ENCODE results near the gene DRAM2. TPM values are rescaled to one million over a fixed set of nuclear protein-coding genes. Genes with fewer than 3 reads are reported as not detected.

Gene DRAM2
- total RNA-seq, 1 experiment from 2014 or later = 15.7 TPM

- in situ Hi-C loops (cut with HindIII; ENCODE audit: low pct_unique_long_range_greater_than_20kb, low sequenced_read_pairs) = no loop called here
- no TSS peak for BruUV-seq (replicated peaks)
- Histone ChIP-seq H3K27ac (ENCODE audit: low read length) (no peak overlapping the region), H3K9me3 (ENCODE audit: control insufficient read depth, insufficient read depth, low read depth, low read length) (no peaks in the 10 kb centered on the region), H3K4me3 (ENCODE audit: low read depth in 2 of 2, low read length in 2 of 2) (no peak overlapping the region), H3K4me1 (ENCODE audit: control insufficient read depth, insufficient read depth, low read length) (no peaks in the 10 kb centered on the region), H3K36me3 (ENCODE audit: control insufficient read depth, insufficient read depth, low read length) (no peaks in the 10 kb centered on the region), H3K27me3 (ENCODE audit: control insufficient read depth, insufficient read depth, low read length) (no peaks in the 10 kb centered on the region)
- DNase-seq (ENCODE audit: low read depth, low spot score) (no peak), ATAC-seq (no peak)
- CTCF ChIA-PET = no interaction called here
- intact Hi-C loops (cut with micrococcal nuclease; ENCODE audit: unreplicated experiment) = no loop called here
- POLR2A ChIA-PET = no interaction called here
- no peak for TF ChIP-seq SIN3A (IDR thresholded peaks at IDR 0.05; ENCODE audit: borderline replicate concordance, insufficient read depth, low read depth, low read length)
- no peak for TF ChIP-seq CTCF (IDR thresholded peaks at IDR 0.05)
- TF ChIP-seq POLR2AphosphoS5 (IDR thresholded peaks at IDR 0.05; ENCODE audit: low read depth, low read length) = no peak
- TF ChIP-seq TCF7L2 (IDR thresholded peaks at IDR 0.05; ENCODE audit: low read depth, low read length) = no peak
- TF ChIP-seq, protein P1, sequence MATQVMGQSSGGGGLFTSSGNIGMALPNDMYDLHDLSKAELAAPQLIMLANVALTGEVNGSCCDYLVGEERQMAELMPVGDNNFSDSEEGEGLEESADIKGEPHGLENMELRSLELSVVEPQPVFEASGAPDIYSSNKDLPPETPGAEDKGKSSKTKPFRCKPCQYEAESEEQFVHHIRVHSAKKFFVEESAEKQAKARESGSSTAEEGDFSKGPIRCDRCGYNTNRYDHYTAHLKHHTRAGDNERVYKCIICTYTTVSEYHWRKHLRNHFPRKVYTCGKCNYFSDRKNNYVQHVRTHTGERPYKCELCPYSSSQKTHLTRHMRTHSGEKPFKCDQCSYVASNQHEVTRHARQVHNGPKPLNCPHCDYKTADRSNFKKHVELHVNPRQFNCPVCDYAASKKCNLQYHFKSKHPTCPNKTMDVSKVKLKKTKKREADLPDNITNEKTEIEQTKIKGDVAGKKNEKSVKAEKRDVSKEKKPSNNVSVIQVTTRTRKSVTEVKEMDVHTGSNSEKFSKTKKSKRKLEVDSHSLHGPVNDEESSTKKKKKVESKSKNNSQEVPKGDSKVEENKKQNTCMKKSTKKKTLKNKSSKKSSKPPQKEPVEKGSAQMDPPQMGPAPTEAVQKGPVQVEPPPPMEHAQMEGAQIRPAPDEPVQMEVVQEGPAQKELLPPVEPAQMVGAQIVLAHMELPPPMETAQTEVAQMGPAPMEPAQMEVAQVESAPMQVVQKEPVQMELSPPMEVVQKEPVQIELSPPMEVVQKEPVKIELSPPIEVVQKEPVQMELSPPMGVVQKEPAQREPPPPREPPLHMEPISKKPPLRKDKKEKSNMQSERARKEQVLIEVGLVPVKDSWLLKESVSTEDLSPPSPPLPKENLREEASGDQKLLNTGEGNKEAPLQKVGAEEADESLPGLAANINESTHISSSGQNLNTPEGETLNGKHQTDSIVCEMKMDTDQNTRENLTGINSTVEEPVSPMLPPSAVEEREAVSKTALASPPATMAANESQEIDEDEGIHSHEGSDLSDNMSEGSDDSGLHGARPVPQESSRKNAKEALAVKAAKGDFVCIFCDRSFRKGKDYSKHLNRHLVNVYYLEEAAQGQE (IDR thresholded peaks at IDR 0.05; ENCODE audit: insufficient read depth in 1 of 2, low read depth in 2 of 2, low read length in 1 of 2) = no peak
Observed at GRCh38 chr1:111099289-111099688, 40.6 kb downstream of the DRAM2 start.

DNA sequence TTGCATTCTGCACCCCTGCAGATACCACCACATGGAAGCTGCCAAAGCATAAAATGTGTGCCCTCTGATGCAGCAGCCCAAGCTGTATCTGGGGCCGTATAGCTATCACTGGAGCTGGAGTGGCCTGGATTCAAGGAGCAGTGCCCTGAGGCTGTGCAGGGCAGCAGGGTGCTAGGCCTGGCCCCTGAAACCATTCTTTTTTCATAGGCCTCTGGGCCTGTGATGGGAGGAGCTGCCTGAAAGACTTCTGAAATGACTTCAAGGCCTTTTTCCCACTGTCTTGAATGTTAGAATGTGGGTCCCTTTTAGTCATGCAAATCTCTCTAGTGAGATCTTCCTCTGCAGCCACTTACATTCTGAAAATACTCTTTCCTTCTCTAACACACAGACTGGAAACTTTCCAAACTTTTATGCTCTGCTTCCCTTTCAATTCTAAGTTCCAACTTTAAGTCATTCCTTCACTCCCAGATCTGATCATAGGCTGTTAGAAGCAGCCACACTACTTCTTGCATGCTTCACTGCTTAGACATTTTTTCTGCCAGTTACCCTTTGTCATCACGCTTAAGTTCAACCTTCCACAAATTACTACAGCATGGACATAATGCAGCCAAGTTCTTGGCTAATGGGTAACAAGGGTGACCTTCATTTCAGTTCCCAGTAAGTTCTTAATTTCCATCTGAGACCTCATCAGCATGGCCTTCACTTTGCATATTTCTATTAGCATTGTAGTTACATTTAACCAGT, 42.4 kb downstream of the DRAM2 start:
- in situ Hi-C loops (cut with HindIII; ENCODE audit: low pct_unique_long_range_greater_than_20kb, low sequenced_read_pairs) (no loop called here), intact Hi-C loops (cut with micrococcal nuclease; ENCODE audit: unreplicated experiment) (no loop called here)
- DNase-seq (ENCODE audit: low read depth, low spot score) = no peak

More for the DNA sequence above, 42.4 kb downstream of the DRAM2 start:
- CTCF ChIA-PET = no interaction called here
- H3K4me1 ChIP-seq (ENCODE audit: control insufficient read depth, insufficient read depth, low read length) = no peaks in the 10 kb centered on the region
- ATAC-seq = no peak
- H3K36me3 ChIP-seq (ENCODE audit: control insufficient read depth, insufficient read depth, low read length) = no peaks in the 10 kb centered on the region
- no peak overlapping the region for H3K4me3 ChIP-seq (ENCODE audit: low read depth in 2 of 2, low read length in 2 of 2)
- no TSS peak for BruUV-seq (replicated peaks)
- H3K27me3 ChIP-seq (ENCODE audit: control insufficient read depth, insufficient read depth, low read length) = no peaks in the 10 kb centered on the region
- H3K27ac ChIP-seq (ENCODE audit: low read length) = no peak overlapping the region
- H3K9me3 ChIP-seq (ENCODE audit: control insufficient read depth, insufficient read depth, low read depth, low read length) = no peaks in the 10 kb centered on the region
- POLR2A ChIA-PET = no interaction called here
- TF ChIP-seq, protein P1 (IDR thresholded peaks at IDR 0.05; ENCODE audit: insufficient read depth in 1 of 2, low read depth in 2 of 2, low read length in 1 of 2) = no peak
- TF ChIP-seq SIN3A (IDR thresholded peaks at IDR 0.05; ENCODE audit: borderline replicate concordance, insufficient read depth, low read depth, low read length) = no peak
- TF ChIP-seq TCF7L2 (IDR thresholded peaks at IDR 0.05; ENCODE audit: low read depth, low read length) = no peak
- TF ChIP-seq POLR2AphosphoS5 (IDR thresholded peaks at IDR 0.05; ENCODE audit: low read depth, low read length) = no peak
- no peak for TF ChIP-seq CTCF (IDR thresholded peaks at IDR 0.05)

Data from Panc1 (cell line).